Thyroid gland (tissue), 4 donors: Measurements from ENCODE around the gene ATRN.

Source experiments
- POLR2A ChIP-seq, 2 donors: fragments of 450-650 bp; IDR thresholded peaks; one replicate each; pipeline ENCODE4 v1.6.1; 2017; ENCODE audit warnings: antibody characterized with exemption in 2 of 2, mild to moderate bottlenecking in 2 of 2, moderate library complexity in 1 of 2
- TF ChIP-seq, protein P1 (sequence below), 6 experiments: fragments of 200-600 bp in 3 of 6; fragments of 450-650 bp in 3 of 6; sonication (generic) in 3 of 6; IDR thresholded peaks; one replicate each; pipeline ENCODE4 v1.5.1; 2016 to 2019; ENCODE audit warnings: antibody characterized with exemption in 6 of 6, mild to moderate bottlenecking in 2 of 6, inconsistent platforms in 1 of 6, moderate library complexity in 1 of 6

DNA sequence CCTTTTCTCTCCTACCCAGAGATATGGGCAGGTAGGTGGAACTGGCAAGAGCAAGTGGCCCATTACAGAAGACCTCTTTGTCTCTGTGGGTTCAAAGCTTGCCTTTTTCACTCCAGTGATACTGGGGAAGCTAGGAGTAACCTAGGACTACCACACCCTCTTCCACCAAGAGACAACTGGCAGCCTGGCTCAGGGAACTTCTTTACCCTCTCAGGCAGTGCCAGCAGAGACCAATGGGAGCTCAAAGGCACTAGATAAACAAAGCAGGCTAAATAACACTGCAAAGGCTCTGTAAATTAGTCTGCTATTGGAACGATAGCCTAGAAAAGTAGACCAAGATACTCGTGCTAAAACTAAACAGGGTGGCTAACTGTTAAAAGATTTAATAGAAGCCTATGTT is 32.1 kb downstream of the ATRN start:
- TF ChIP-seq, protein P1, sequence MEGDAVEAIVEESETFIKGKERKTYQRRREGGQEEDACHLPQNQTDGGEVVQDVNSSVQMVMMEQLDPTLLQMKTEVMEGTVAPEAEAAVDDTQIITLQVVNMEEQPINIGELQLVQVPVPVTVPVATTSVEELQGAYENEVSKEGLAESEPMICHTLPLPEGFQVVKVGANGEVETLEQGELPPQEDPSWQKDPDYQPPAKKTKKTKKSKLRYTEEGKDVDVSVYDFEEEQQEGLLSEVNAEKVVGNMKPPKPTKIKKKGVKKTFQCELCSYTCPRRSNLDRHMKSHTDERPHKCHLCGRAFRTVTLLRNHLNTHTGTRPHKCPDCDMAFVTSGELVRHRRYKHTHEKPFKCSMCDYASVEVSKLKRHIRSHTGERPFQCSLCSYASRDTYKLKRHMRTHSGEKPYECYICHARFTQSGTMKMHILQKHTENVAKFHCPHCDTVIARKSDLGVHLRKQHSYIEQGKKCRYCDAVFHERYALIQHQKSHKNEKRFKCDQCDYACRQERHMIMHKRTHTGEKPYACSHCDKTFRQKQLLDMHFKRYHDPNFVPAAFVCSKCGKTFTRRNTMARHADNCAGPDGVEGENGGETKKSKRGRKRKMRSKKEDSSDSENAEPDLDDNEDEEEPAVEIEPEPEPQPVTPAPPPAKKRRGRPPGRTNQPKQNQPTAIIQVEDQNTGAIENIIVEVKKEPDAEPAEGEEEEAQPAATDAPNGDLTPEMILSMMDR (IDR thresholded peaks at IDR 0.05) = no peak
- TF ChIP-seq POLR2A (IDR thresholded peaks at IDR 0.05) = no peak
